Activated CD4-positive, alpha-beta T cell treated with anti-CD3 and anti-CD28 coated beads, Interleukin-2, amount 50 U/mL, for 24 hours (primary cell): ENCODE data around the gene C1orf35.
A peak's percentile ranks its signal among the peaks of the same experiment; 100 is the strongest.

ENCODE experiments used
- DNase-seq, 2 donors: peaks; one replicate each; pipeline ENCODE4 v3.0.0-alpha.2; 2020; ENCODE audit warnings: low read depth in 1 of 2, low spot score in 1 of 2

C1orf35 gene

GRCh38 chr1:228102791-228103620 lies at the start of gene C1orf35:
TSS of gene C1orf35 (minus strand) at chr1:228103325. CDS start at chr1:228103227, 98 bp downstream.
- peak; percentile 92 to 94 for DNase-seq

- DNase-seq: no peak
These were observed 49.8 kb upstream of the C1orf35 start for GRCh38 chr1:228152918-228153258.

- no peak for DNase-seq
These were observed 49.2 kb upstream of the C1orf35 start for GRCh38 chr1:228152097-228152917.

GRCh38 chr1:228151180-228151925 lies 48.2 kb upstream of the C1orf35 start:
- no peak for DNase-seq

GRCh38 chr1:228150461-228151179 lies 47.5 kb upstream of the C1orf35 start:
- no peak for DNase-seq

GRCh38 chr1:228150120-228150460 lies 47.0 kb upstream of the C1orf35 start:
- no peak for DNase-seq

GRCh38 chr1:228149406-228150119 lies 46.4 kb upstream of the C1orf35 start, which contains the start of gene GJC2:
TSS of gene GJC2 (plus strand) at chr1:228149930. CDS start at chr1:228157759, 7,829 bp downstream.
- no peak for DNase-seq

GRCh38 chr1:228148935-228149405 lies 45.8 kb upstream of the C1orf35 start:
- DNase-seq: no peak

- DNase-seq: no peak
These were observed 45.2 kb upstream of the C1orf35 start for GRCh38 chr1:228148196-228148861.

GRCh38 chr1:228147768-228148167 lies 44.6 kb upstream of the C1orf35 start:
- DNase-seq: no peak

GRCh38 chr1:228147151-228147693 lies 44.1 kb upstream of the C1orf35 start:
- no peak for DNase-seq

GRCh38 chr1:228146417-228147150 lies 43.5 kb upstream of the C1orf35 start:
- DNase-seq: no peak

GRCh38 chr1:228145463-228146416 lies 42.6 kb upstream of the C1orf35 start:
- DNase-seq: no peak

GRCh38 chr1:228144993-228145343 lies 41.8 kb upstream of the C1orf35 start:
- no peak for DNase-seq

- no peak for DNase-seq
These were observed 41.3 kb upstream of the C1orf35 start for GRCh38 chr1:228144193-228144992.

- DNase-seq: no peak
These were observed 40.5 kb upstream of the C1orf35 start for GRCh38 chr1:228143480-228144192.
